Subcutaneous adipose tissue (tissue), 4 donors: Measurements from ENCODE around the gene ANO4. TPM values are rescaled to one million over a fixed set of nuclear protein-coding genes. Genes with fewer than 3 reads are reported as not detected.

Experiments used
- CTCF ChIP-seq: fragments of 450-650 bp; IDR thresholded peaks from one replicate; pipeline ENCODE4 v1.5.1; 2016; ENCODE audit warnings: low read depth, mild to moderate bottlenecking, control low read depth, antibody characterized with exemption, moderate library complexity
- total RNA-seq, 4 donors: library from RNA; depleted of rRNA; stranded (reverse); fragments of >200 nt; gene quantifications; one replicate each; pipeline ENCODE4 v1.1.0, GENCODE V29; 2016

ANO4 gene
- total RNA-seq, 4 donors from 2014 or later = 0.22 to 0.82 TPM; not detected in 2

GRCh38 chr12:101127521-101128219, 333.1 kb downstream of the ANO4 start:
- TF ChIP-seq CTCF = no peak

- TF ChIP-seq CTCF = no peak
Measured at GRCh38 chr12:101165319-101165718, 370.7 kb downstream of the ANO4 start.

GRCh38 chr12:101166866-101167265, 372.3 kb downstream of the ANO4 start:
- TF ChIP-seq CTCF = no peak

GRCh38 chr12:101168001-101168400, 373.4 kb downstream of the ANO4 start:
- TF ChIP-seq CTCF = no peak

- no peak for TF ChIP-seq CTCF
Measured at GRCh38 chr12:101172316-101172715, 377.7 kb downstream of the ANO4 start.

GRCh38 chr12:101173197-101173749, 378.7 kb downstream of the ANO4 start:
- TF ChIP-seq CTCF = no peak

- no peak for TF ChIP-seq CTCF
Measured at GRCh38 chr12:101174541-101174940, 380.0 kb downstream of the ANO4 start.

Other genes with a start within 250 kb of the ANO4 start
- gene GAS2L3, start 221.1 kb upstream of the ANO4 start, total RNA-seq = 10 to 100 TPM in 2 of 4 donors, 1 to 10 TPM in 2; 4.0 to 27.0 (median 11.0) TPM